Measurements from ENCODE around the gene PTPRK. TPM values are rescaled to one million over a fixed set of nuclear protein-coding genes. Genes with fewer than 3 reads are reported as not detected.

Gene PTPRK
- total RNA-seq, 4 donors from 2014 or later = 20.0 to 64.2 (median 36.6) TPM

- intact Hi-C loops (cut with DNase I; ENCODE audit: low total_unique reads) = no loop called here
- Histone ChIP-seq H3K27ac (no peak overlapping the region), H3K27me3 (no peaks in the 10 kb centered on the region), H3K4me3 (no peak overlapping the region), H3K36me3 (no peaks in the 10 kb centered on the region), H3K4me1 (no peaks in the 10 kb centered on the region), H3K9me3 (no peaks in the 10 kb centered on the region)
- no peak for DNase-seq
- TF ChIP-seq, protein P1, sequence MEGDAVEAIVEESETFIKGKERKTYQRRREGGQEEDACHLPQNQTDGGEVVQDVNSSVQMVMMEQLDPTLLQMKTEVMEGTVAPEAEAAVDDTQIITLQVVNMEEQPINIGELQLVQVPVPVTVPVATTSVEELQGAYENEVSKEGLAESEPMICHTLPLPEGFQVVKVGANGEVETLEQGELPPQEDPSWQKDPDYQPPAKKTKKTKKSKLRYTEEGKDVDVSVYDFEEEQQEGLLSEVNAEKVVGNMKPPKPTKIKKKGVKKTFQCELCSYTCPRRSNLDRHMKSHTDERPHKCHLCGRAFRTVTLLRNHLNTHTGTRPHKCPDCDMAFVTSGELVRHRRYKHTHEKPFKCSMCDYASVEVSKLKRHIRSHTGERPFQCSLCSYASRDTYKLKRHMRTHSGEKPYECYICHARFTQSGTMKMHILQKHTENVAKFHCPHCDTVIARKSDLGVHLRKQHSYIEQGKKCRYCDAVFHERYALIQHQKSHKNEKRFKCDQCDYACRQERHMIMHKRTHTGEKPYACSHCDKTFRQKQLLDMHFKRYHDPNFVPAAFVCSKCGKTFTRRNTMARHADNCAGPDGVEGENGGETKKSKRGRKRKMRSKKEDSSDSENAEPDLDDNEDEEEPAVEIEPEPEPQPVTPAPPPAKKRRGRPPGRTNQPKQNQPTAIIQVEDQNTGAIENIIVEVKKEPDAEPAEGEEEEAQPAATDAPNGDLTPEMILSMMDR (IDR thresholded peaks at IDR 0.05) = no peak
- no peak for TF ChIP-seq POLR2A (IDR thresholded peaks at IDR 0.05)
These were observed 109.8 kb downstream of the PTPRK start for GRCh38 chr6:128410584-128410983.

- Histone ChIP-seq H3K27ac (no peak overlapping the region), H3K4me1 (no peaks in the 10 kb centered on the region), H3K9me3 (no peaks in the 10 kb centered on the region), H3K27me3 (no peaks in the 10 kb centered on the region), H3K4me3 (no peak overlapping the region), H3K36me3 (no peaks in the 10 kb centered on the region)
- DNase-seq = no peak
- intact Hi-C loops (cut with DNase I; ENCODE audit: low total_unique reads) = no loop called here
- no peak for TF ChIP-seq POLR2A (IDR thresholded peaks at IDR 0.05)
These were observed 111.4 kb downstream of the PTPRK start for GRCh38 chr6:128409003-128409402.

GRCh38 chr6:128406453-128406852, 113.9 kb downstream of the PTPRK start:
- Histone ChIP-seq H3K9me3 (no peaks in the 10 kb centered on the region), H3K36me3 (no peaks in the 10 kb centered on the region), H3K4me1 (no peaks in the 10 kb centered on the region), H3K4me3 (no peak overlapping the region), H3K27ac (no peak overlapping the region), H3K27me3 (no peaks in the 10 kb centered on the region)
- intact Hi-C loops (cut with DNase I; ENCODE audit: low total_unique reads) = no loop called here
- TF ChIP-seq, protein P1 (IDR thresholded peaks at IDR 0.05) = no peak
- no peak for TF ChIP-seq POLR2A (IDR thresholded peaks at IDR 0.05)
- DNase-seq = no peak

DNA sequence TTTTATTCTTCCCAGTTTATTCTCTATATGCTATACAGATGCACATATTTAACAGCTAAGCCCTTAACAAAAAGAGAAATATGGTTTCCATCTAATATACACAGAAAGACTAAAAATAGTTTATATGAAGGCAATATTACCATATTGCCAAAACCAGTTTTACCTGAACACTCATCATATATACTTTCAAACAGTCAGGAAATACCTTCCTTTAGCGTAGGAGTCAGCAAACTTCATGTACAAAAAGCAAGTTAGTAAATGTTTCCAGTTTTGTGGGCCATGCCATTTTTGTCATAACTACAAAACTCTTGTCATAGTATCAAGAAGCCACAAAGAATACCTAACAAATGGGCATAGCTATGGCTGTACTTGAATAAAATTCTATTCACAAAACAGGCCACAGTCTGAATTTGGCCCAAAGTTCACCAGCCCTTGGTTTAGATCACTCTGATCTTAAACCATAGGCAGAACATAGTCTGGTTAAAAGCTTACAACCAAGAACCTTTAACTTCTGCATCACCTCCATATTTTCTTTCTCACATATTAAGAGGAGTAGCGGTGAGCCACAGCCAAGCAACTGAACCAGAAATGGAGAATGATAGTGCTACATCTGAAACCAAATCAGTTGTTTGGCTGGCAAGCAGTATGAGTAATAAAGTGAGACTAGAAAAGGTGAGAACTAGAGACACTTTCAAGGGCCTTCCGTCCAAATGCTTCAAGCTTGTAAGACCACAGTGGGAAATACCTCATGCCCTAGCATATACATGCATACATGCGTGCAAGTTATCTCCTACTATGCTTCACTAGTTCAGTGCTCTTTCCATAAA, 116.6 kb downstream of the PTPRK start:
- no peak overlapping the region for H3K4me3 ChIP-seq
- H3K4me1 ChIP-seq = no peaks in the 10 kb centered on the region
- intact Hi-C loops (cut with DNase I; ENCODE audit: low total_unique reads) = no loop called here
- no peak overlapping the region for H3K27ac ChIP-seq
- H3K36me3 ChIP-seq = no peaks in the 10 kb centered on the region
- no peaks in the 10 kb centered on the region for H3K9me3 ChIP-seq
- no peak for DNase-seq
- TF ChIP-seq, protein P1 (IDR thresholded peaks at IDR 0.05) = no peak
- TF ChIP-seq POLR2A (IDR thresholded peaks at IDR 0.05) = no peak
- H3K27me3 ChIP-seq = no peaks in the 10 kb centered on the region

- H3K4me1 ChIP-seq = no peaks in the 10 kb centered on the region
- H3K27me3 ChIP-seq = no peaks in the 10 kb centered on the region
- no peak overlapping the region for H3K4me3 ChIP-seq
- H3K9me3 ChIP-seq = no peaks in the 10 kb centered on the region
- H3K36me3 ChIP-seq = no peaks in the 10 kb centered on the region
- intact Hi-C loops (cut with DNase I; ENCODE audit: low total_unique reads) = no loop called here
- no peak for DNase-seq
- H3K27ac ChIP-seq = no peak overlapping the region
- TF ChIP-seq, protein P1 (IDR thresholded peaks at IDR 0.05) = no peak
- no peak for TF ChIP-seq POLR2A (IDR thresholded peaks at IDR 0.05)
These were observed 119.5 kb downstream of the PTPRK start for GRCh38 chr6:128400875-128401274.
